Duodenal mucosa (tissue), 2 donors: ENCODE data around the gene TIAM2.

Experiments
- H3K27ac ChIP-seq: one replicate; pipeline ENCODE4 v1.7.0; 2013; ENCODE audit warnings: low read depth, low read length
- H3K27me3 ChIP-seq, 2 donors: one replicate each; pipeline ENCODE4 v1.7.0; 2013; ENCODE audit warnings: low read length in 2 of 2, control low read depth in 1 of 2; ENCODE audit not compliant: insufficient read depth in 2 of 2, control insufficient read depth in 1 of 2
- H3K36me3 ChIP-seq, 2 donors: one replicate each; pipeline ENCODE4 v1.7.0; 2013; ENCODE audit warnings: low read length in 2 of 2, control low read depth in 1 of 2; ENCODE audit not compliant: insufficient read depth in 2 of 2, control insufficient read depth in 1 of 2
- H3K4me1 ChIP-seq, 2 donors: one replicate each; pipeline ENCODE4 v1.7.0; 2013; ENCODE audit warnings: low read length in 2 of 2, control low read depth in 1 of 2; ENCODE audit not compliant: insufficient read depth in 2 of 2, control insufficient read depth in 1 of 2
- H3K4me3 ChIP-seq, 2 donors: one replicate each; pipeline ENCODE4 v1.7.0; 2013; ENCODE audit warnings: low read length in 2 of 2, low read depth in 1 of 2
- H3K9ac ChIP-seq, 2 donors: one replicate each; pipeline ENCODE4 v1.7.0; 2013; ENCODE audit warnings: low read length in 2 of 2, low read depth in 1 of 2
- H3K9me3 ChIP-seq, 2 donors: one replicate each; pipeline ENCODE4 v1.7.0; 2013; ENCODE audit warnings: low read length in 2 of 2, control low read depth in 1 of 2; ENCODE audit not compliant: control insufficient read depth in 1 of 2

TIAM2 gene

DNA sequence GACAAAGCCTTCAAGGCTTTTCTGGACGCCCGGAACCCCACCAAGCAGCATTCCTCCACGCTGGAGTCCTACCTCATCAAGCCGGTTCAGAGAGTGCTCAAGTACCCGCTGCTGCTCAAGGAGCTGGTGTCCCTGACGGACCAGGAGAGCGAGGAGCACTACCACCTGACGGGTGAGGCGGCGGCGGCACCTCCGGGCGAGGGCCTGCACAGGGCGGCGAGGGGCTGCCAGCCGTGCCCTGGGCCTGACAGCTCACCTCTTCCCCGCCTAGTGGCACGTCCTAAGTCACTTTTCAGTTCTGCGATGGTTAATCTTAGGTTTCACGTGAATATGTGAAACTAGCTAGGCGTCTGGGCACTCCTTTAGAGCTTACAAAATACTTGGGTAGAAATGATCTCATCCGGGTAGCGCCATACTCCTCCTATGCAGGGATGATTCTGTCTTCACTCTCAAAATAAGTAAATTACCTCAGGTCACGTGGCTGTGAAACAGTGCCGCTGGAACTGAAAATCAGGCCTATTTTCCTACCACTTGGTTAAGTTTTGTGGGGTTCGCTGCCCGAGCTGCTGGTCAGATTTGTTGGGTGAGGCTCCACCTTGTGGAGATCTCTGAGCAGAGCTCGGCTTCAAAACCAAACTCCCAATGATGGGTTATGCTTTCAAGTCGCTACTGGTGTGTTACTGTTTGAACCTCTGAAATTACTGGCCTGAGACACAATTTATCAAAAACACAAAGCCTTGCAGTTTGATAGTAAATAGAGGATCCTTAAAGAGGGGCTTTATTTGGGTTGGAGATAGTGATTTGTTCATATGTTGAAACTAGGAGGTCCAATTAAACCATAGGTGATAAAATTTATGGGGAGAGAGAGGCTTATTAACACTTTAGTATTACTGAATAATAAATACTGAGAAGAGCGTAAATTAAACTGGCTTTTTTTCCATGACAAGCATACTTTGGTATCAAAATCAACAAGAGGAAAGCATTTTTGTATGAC is 253.2 kb downstream of the TIAM2 start:
- Histone ChIP-seq H3K9ac (no peak overlapping the region), H3K27ac (no peak overlapping the region), H3K4me1 (no peaks in the 10 kb centered on the region), H3K27me3 (no peaks in the 10 kb centered on the region), H3K36me3 (peaks cover 19 to 49% of the 10 kb centered on the region in 2 donors), H3K9me3 (no peaks in the 10 kb centered on the region), H3K4me3 (no peak overlapping the region)

DNA sequence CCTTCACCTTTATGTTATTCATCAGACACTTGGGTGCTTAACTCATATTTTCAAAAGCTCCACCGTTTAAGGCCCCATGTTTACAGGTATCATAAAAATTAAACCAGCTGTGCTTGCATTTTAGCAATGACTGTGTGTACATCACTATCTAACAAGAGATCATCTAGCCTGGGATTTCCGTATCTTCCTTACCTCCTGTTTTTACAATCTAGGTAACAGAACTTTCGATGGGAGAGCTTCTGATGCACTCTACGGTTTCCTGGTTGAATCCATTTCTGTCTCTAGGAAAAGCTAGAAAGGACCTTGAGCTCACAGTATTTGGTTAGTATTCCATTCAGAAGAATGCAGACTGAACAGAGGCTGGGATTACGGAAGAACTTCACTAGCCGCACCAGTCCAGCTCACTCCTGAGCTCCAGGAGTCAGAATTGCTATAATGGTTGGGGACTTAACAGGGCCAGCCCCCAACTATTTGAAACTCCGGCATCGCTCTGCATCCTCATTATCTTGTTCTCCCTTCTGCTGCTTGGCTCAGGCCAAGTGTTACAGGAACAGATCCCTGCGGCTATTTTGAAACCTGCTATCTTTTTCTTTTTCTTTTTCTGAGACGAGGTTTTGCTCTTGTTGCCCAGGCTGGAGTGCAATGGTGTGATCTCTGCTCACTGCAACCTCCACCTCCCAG is 255.7 kb downstream of the TIAM2 start:
- no peak overlapping the region for H3K27ac ChIP-seq
- peaks cover 32 to 62% of the 10 kb centered on the region in 2 donors for H3K36me3 ChIP-seq
- no peaks in the 10 kb centered on the region for H3K9me3 ChIP-seq
- no peaks in the 10 kb centered on the region for H3K27me3 ChIP-seq
- H3K9ac ChIP-seq: no peak overlapping the region
- no peaks in the 10 kb centered on the region for H3K4me1 ChIP-seq
- H3K4me3 ChIP-seq: no peak overlapping the region

DNA sequence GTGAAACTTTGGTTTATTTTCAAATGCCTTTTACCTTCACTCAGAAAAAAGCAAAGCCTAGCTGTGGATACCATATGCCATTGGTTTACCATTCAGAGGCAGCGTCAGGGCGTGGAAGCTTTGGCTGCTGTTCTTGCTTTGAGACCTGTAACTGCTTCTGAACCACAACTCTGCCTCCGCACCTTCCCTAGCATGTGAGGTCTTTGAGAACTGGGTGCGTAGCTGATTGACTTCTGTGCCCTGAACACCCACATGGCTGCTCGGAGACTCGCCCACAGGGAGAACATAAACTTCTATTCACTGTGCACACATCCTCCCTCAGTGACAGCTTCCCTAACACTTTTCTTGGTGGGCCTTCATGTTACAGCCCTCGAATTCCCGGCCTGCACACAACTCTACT is 257.5 kb downstream of the TIAM2 start:
- Histone ChIP-seq H3K27ac (no peak overlapping the region), H3K27me3 (no peaks in the 10 kb centered on the region), H3K9ac (no peak overlapping the region), H3K36me3 (peaks cover 28 to 63% of the 10 kb centered on the region in 2 donors), H3K9me3 (no peaks in the 10 kb centered on the region), H3K4me3 (no peak overlapping the region), H3K4me1 (no peaks in the 10 kb centered on the region)

DNA sequence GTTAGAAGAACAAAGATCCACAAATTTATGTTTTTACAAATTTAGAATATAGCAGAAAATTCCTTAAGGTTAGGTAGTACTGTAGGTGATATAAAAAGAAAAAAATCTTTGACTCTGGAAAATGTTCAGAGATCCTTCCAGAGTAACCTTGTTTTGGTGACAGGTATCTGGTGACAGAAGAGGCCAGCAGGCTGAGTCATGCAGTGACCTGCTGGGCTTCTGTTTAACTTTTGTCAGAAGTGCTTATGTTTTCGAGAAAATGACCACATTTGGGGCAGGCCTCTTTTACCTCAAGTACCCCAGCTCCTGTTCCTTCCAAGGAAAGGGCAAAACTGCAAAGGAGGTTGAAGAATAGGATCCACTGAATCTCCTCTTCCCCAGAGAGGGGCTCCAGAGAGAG is 258.2 kb downstream of the TIAM2 start:
- Histone ChIP-seq H3K27me3 (no peaks in the 10 kb centered on the region), H3K4me3 (no peak overlapping the region), H3K9me3 (no peaks in the 10 kb centered on the region), H3K27ac (no peak overlapping the region), H3K4me1 (no peaks in the 10 kb centered on the region), H3K9ac (no peak overlapping the region), H3K36me3 (peaks cover 28 to 66% of the 10 kb centered on the region in 2 donors)

DNA sequence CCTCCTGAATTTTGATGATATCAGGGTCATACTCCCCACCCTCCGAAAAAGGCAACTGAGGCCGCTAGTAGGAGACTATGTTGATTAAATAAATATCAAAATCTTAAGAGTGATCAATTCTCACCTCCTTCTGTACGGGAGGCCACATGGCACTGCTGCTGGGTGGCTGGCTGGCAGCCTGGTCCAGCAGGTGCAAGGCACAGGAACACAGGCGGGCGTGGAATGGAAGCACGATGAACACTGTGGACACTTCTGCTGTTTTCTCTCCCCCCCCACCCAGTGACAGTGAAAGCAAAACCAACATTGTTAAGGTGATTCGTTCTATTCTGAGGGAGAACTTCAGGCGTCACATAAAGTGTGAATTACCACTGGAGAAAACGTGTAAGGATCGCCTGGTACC is 259.0 kb downstream of the TIAM2 start:
- Histone ChIP-seq H3K27me3 (no peaks in the 10 kb centered on the region), H3K4me1 (no peaks in the 10 kb centered on the region), H3K4me3 (no peak overlapping the region), H3K9ac (no peak overlapping the region), H3K27ac (no peak overlapping the region), H3K36me3 (peaks cover 34 to 73% of the 10 kb centered on the region in 2 donors), H3K9me3 (no peaks in the 10 kb centered on the region)

DNA sequence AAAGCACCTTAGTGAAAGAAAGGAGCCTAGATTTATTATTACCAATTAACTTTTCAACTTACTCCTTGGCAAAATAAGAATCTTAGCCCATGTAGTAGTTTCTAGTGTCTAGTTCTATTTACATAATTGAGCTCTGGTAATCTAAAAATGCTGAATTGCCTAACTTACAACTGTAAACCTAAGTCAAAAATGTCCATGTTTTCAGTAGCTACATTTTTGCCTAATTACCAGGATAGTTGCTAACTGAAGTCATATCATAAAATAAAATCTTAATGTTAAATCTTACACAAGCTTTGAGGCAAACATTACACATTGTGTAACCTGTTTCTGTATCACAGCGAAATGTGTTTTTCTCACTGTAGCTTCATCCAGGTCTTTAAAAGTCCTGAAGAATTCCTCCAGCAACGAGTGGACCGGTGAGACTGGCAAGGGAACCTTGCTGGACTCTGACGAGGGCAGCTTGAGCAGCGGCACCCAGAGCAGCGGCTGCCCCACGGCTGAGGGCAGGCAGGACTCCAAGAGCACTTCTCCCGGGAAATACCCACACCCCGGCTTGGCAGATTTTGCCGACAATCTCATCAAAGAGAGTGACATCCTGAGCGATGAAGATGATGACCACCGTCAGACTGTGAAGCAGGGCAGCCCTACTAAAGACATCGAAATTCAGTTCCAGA is 261.1 kb downstream of the TIAM2 start:
- Histone ChIP-seq H3K36me3 (peaks cover 36 to 71% of the 10 kb centered on the region in 2 donors), H3K9me3 (no peaks in the 10 kb centered on the region), H3K4me1 (no peaks in the 10 kb centered on the region), H3K9ac (no peak overlapping the region), H3K27ac (no peak overlapping the region), H3K27me3 (no peaks in the 10 kb centered on the region), H3K4me3 (no peak overlapping the region)

DNA sequence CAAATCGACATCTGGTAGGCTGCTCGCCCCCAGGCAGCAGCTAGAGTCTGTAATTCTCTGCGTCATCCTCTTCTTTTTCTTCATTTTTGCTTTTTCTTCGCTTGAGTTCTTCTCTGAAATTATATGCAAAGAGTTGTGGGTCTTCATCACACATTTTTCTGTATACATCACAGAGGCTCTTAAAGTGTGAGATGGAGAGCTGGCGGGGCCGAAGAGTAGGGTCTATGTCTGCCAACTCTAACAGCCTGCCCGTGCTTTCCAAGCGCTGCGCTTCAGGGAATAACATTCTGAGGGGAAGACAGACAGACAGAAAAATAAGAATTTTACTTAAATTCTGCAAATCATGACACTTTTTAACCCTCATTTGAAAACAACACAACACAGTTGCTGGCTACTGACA is 262.7 kb downstream of the TIAM2 start:
- Histone ChIP-seq H3K27me3 (no peaks in the 10 kb centered on the region), H3K9ac (no peak overlapping the region), H3K27ac (no peak overlapping the region), H3K4me1 (no peaks in the 10 kb centered on the region), H3K36me3 (peaks cover 34 to 61% of the 10 kb centered on the region in 2 donors), H3K4me3 (no peak overlapping the region), H3K9me3 (no peaks in the 10 kb centered on the region)

DNA sequence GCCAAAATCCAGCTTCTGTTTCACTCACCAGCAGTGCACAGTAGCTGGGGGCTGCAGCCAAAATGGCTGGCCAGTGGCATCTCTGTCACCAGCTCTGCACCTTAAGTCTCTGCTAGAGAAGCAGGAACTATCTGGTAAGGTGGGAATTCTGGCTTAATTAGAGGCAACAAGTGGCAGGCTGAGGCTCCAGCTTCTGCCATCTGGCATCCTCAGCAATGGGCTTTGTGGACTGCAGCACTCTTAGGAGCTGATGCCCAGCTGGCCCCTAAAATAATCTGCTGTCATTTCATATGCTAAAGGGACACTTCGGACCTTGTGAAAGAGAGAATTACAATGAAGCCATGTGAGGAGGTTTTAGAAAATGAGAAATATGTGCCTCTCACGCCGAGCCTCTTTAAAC is 264.1 kb downstream of the TIAM2 start:
- Histone ChIP-seq H3K9ac (no peak overlapping the region), H3K4me1 (no peaks in the 10 kb centered on the region), H3K9me3 (no peaks in the 10 kb centered on the region), H3K27me3 (no peaks in the 10 kb centered on the region), H3K36me3 (peaks cover 34 to 56% of the 10 kb centered on the region in 2 donors), H3K4me3 (no peak overlapping the region), H3K27ac (no peak overlapping the region)

DNA sequence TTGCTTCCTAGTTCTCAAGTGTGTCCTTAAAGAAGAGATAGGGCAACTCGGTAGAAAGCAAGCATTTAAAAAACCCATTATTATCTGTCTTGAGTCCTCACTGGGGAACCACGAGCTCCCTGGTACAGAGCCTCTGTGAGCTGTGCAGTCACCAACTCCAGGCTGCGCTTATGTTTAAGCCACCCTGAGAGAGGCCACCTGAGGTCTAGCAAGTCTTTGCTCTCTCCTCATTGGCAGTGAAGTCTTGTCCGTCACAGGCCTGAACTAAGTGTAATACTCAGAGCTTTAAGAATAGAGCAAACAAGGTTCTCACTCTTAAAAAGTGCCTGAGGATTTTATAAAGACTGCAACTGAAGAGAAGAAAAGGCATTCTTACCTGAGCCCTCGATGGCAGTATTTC is 264.8 kb downstream of the TIAM2 start:
- Histone ChIP-seq H3K36me3 (peaks cover 29 to 49% of the 10 kb centered on the region in 2 donors), H3K9me3 (no peaks in the 10 kb centered on the region), H3K27ac (no peak overlapping the region), H3K4me1 (no peaks in the 10 kb centered on the region), H3K4me3 (no peak overlapping the region), H3K9ac (no peak overlapping the region), H3K27me3 (no peaks in the 10 kb centered on the region)

DNA sequence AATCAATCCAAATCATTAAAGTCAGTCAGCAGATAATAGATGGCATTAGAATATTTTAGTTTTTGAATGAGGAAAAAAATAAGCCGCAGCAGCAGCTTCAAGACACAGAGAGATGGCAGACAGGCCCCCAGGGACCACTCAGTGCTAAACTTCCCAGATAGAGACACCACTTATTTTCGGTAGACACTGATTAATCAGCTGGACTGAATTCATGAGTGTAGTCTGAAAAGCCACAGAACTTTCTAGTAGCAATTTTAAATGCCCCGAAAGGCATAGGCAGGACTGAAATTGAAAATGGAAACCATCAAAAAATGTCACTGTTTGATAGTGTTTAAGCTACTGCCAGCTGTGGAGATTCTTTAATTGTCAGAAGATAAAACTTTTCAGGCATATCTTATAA is 265.6 kb downstream of the TIAM2 start:
- Histone ChIP-seq H3K27ac (no peak overlapping the region), H3K4me1 (no peaks in the 10 kb centered on the region), H3K9ac (no peak overlapping the region), H3K36me3 (peaks cover 27 to 46% of the 10 kb centered on the region in 2 donors), H3K4me3 (no peak overlapping the region), H3K27me3 (no peaks in the 10 kb centered on the region), H3K9me3 (no peaks in the 10 kb centered on the region)
